Measurements from ENCODE around the gene DHRS2. TPM values are rescaled to one million over a fixed set of nuclear protein-coding genes. Genes with fewer than 3 reads are reported as not detected.

DHRS2 gene
- total RNA-seq, 1 donor from 2014 or later: 1.6 TPM

DNA sequence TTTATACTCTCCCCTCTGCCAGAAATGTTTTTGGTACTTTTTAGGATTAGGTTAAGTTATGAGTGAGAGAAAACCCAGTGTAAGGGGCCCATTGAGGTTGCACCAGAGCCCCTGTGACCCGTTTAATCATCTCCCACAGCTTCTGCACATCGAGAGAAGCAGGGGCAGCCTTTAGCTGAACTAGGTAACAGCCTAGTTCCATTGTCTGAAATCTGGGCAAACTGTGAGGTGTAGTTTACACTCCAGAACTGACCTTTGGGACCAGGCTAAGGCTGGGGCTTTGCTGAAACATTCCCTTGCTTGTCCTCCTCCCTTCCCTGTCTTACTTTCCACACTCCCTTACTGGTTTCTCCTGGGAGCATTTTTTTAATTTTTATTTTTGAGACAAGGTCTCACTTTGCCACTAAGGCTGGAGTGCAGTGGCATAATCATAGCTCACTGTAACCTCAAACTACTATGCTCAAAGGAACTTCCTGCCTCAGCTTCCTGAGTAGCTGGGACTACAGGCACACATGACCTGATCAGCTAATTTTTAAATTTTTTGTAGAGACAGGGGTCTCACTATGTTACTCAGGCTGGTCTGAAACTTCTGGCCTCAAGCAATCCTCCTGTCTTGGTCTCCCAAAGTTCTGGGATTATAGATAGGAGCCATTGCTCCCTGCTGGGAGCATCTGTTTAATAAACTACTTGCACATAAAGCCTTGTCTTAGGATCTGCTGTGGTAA is 25.9 kb upstream of the DHRS2 start:
- peaks cover 7% of the 10 kb centered on the region for H3K27me3 Mint-ChIP-seq (ENCODE audit: low read depth)
- H3K27ac Mint-ChIP-seq: no peak overlapping the region
- no peaks in the 10 kb centered on the region for H3K4me1 Mint-ChIP-seq
- no peaks in the 10 kb centered on the region for H3K36me3 Mint-ChIP-seq
- no peak overlapping the region for H3K4me3 Mint-ChIP-seq
- H3K9me3 Mint-ChIP-seq: peaks cover 29% of the 10 kb centered on the region
- TF ChIP-seq, protein P1, sequence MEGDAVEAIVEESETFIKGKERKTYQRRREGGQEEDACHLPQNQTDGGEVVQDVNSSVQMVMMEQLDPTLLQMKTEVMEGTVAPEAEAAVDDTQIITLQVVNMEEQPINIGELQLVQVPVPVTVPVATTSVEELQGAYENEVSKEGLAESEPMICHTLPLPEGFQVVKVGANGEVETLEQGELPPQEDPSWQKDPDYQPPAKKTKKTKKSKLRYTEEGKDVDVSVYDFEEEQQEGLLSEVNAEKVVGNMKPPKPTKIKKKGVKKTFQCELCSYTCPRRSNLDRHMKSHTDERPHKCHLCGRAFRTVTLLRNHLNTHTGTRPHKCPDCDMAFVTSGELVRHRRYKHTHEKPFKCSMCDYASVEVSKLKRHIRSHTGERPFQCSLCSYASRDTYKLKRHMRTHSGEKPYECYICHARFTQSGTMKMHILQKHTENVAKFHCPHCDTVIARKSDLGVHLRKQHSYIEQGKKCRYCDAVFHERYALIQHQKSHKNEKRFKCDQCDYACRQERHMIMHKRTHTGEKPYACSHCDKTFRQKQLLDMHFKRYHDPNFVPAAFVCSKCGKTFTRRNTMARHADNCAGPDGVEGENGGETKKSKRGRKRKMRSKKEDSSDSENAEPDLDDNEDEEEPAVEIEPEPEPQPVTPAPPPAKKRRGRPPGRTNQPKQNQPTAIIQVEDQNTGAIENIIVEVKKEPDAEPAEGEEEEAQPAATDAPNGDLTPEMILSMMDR (IDR thresholded peaks at IDR 0.05; ENCODE audit: unreplicated experiment): no peak
- no peak for DNase-seq (ENCODE audit: low spot score in 2 of 2, unreplicated experiment in 2 of 2)

DNA sequence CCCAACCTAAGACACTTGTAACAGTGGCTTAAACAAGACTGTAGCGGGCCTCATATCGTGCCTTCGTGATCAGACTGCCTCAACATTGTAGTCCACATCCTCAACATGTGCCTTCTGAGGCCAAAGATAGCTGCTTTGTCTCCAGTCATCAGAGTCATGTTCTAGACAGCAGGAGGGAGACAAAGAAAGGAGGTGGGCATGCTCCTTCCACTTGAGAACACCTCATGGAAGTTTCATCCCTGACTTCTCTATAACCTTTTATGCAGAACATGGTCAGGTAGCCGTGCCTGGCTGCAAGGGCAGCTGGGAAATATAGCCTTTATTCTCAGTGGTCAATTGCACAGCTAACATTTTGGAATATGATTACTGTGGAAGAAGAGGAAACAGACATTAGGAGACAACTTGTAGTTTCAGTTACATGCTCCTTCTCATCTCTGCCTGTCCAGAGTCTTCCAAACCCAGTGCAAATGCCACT is 25.3 kb upstream of the DHRS2 start:
- Mint-ChIP-seq H3K4me3 (no peak overlapping the region), H3K4me1 (no peaks in the 10 kb centered on the region), H3K27me3 (ENCODE audit: low read depth) (peaks cover 7% of the 10 kb centered on the region), H3K27ac (no peak overlapping the region), H3K9me3 (peaks cover 29% of the 10 kb centered on the region), H3K36me3 (no peaks in the 10 kb centered on the region)
- TF ChIP-seq, protein P1 (IDR thresholded peaks at IDR 0.05; ENCODE audit: unreplicated experiment): no peak
- no peak for DNase-seq (ENCODE audit: low spot score in 2 of 2, unreplicated experiment in 2 of 2)

- H3K9me3 Mint-ChIP-seq: peaks cover 21% of the 10 kb centered on the region
Observed at GRCh38 chr14:23612354-23612732, 23.8 kb upstream of the DHRS2 start.

DNA sequence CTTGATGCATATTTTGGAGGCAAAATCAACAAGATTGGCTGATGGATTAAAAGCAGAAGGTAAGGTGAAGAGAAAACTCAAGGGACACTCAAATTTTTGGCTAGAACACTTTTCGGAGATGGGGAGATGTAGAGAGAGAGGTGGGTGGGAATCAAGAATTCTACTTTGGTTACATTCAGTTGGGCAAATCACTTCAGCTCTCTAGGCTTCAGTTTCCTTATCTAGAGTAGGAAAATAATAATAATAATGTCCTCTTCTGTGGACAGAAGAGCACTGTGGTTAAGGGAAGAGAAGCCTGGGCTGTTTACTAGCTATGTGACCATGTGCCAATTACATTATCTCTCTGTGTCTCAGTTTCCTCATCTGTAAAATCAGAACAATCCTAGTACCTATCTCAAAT is 23.4 kb upstream of the DHRS2 start:
- Mint-ChIP-seq H3K4me1 (no peaks in the 10 kb centered on the region), H3K4me3 (no peak overlapping the region), H3K9me3 (peaks cover 20% of the 10 kb centered on the region), H3K36me3 (no peaks in the 10 kb centered on the region), H3K27me3 (ENCODE audit: low read depth) (peaks cover 2% of the 10 kb centered on the region), H3K27ac (no peak overlapping the region)
- TF ChIP-seq, protein P1 (IDR thresholded peaks at IDR 0.05; ENCODE audit: unreplicated experiment): no peak
- DNase-seq (ENCODE audit: low spot score in 2 of 2, unreplicated experiment in 2 of 2): no peak

More at GRCh38 chr14:23612354-23612732, 23.8 kb upstream of the DHRS2 start:
- Mint-ChIP-seq H3K27me3 (ENCODE audit: low read depth) (peaks cover 4% of the 10 kb centered on the region), H3K4me3 (no peak overlapping the region), H3K27ac (no peak overlapping the region), H3K36me3 (no peaks in the 10 kb centered on the region), H3K4me1 (no peaks in the 10 kb centered on the region)
- TF ChIP-seq, protein P1 (IDR thresholded peaks at IDR 0.05; ENCODE audit: unreplicated experiment): no peak
- no peak for DNase-seq (ENCODE audit: low spot score in 2 of 2, unreplicated experiment in 2 of 2)

DNA sequence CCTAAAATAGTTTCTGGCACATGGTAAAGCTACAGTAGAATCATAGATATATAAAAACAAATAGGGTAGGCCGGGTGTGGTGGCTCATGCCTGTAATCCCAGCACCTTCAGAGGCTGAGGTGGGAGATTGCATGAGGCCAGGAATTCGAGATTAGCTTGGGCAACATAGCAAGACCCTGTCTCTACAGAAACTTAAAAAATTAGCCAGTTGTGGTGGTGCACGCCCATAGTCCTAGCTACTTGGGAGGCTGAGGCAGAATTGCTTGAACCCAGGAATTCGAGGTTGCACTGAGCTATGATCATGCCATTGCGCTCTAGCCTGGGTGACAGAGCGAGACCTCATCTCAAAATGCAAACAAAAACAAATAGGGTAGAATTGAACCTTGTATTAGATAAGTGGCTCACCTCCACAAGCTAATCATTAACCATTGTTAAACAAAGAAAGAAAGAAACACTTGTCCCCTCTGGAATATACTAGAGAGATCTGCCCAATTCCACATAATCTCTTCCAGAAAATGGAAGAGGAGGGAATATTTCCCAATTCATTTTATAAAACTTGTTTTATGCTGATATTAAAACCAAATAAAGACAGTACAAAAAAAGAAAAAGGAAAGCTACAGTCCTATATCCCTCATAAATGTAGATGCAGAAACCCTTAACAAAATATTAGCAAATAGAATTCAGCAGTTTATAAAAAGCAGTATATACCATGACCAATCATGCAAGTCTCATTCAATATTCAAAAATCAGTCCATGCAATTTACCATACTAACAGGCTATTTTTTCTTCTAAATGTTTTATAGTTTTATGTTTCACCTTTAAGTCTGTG is 22.7 kb upstream of the DHRS2 start:
- H3K4me1 Mint-ChIP-seq: no peaks in the 10 kb centered on the region
- H3K27me3 Mint-ChIP-seq (ENCODE audit: low read depth): peaks cover 2% of the 10 kb centered on the region
- no peak overlapping the region for H3K4me3 Mint-ChIP-seq
- TF ChIP-seq, protein P1 (IDR thresholded peaks at IDR 0.05; ENCODE audit: unreplicated experiment): no peak
- H3K36me3 Mint-ChIP-seq: no peaks in the 10 kb centered on the region
- no peak for DNase-seq (ENCODE audit: low spot score in 2 of 2, unreplicated experiment in 2 of 2)
- H3K9me3 Mint-ChIP-seq: peaks cover 26% of the 10 kb centered on the region
- no peak overlapping the region for H3K27ac Mint-ChIP-seq

Measured in mesothelial cell of epicardium (in vitro differentiated cells).